Gastroesophageal sphincter (tissue), 4 donors: ENCODE results near the gene NLRP12. TPM values are rescaled to one million over a fixed set of nuclear protein-coding genes. Genes with fewer than 3 reads are reported as not detected.

ENCODE experiments used
- ATAC-seq: fragments of 150-250 bp; one replicate; pipeline ENCODE4 v1.9.1; 2016; ENCODE audit warnings: mild to moderate bottlenecking, moderate library complexity
- H3K27ac ChIP-seq, 4 donors: fragments of 200-600 bp; sonication (generic) in 3 of 4; 1 replicate in 3 of 4; 2 replicates in 1 of 4; pipeline ENCODE4 v1.5.1; 2016 to 2019
- H3K27me3 ChIP-seq: fragments of 200-600 bp; sonication (generic); one replicate; pipeline ENCODE4 v1.5.1; 2019
- H3K36me3 ChIP-seq, 2 donors: fragments of 200-600 bp; sonication (generic); one replicate each; pipeline ENCODE4 v1.5.1; 2019; ENCODE audit warnings: control low read depth in 1 of 2
- H3K4me1 ChIP-seq, 3 donors: fragments of 200-600 bp; sonication (generic); 1 replicate in 2 of 3; 2 replicates in 1 of 3; pipeline ENCODE4 v1.5.1; 2016 to 2019; ENCODE audit warnings: control low read depth in 2 of 3
- H3K4me3 ChIP-seq, 2 donors: fragments of 200-600 bp; sonication (generic); one replicate each; pipeline ENCODE4 v1.5.1; 2019; ENCODE audit warnings: mild to moderate bottlenecking in 1 of 2, moderate library complexity in 1 of 2
- H3K9me3 ChIP-seq, 3 donors: fragments of 200-600 bp; sonication (generic); one replicate each; pipeline ENCODE4 v1.5.1; 2017 to 2019; ENCODE audit warnings: control low read depth in 2 of 3
- CTCF ChIP-seq, 4 experiments: fragments of 200-600 bp in 2 of 4; fragments of 450-650 bp in 2 of 4; sonication (generic) in 1 of 4; IDR thresholded peaks; one replicate each; pipeline ENCODE4 v1.5.1; 2017 to 2019; ENCODE audit warnings: antibody characterized with exemption in 4 of 4, mild to moderate bottlenecking in 2 of 4, moderate library complexity in 2 of 4
- EP300 ChIP-seq: sonication (generic); formaldehyde crosslinking; IDR thresholded peaks from one replicate; pipeline ENCODE4 v1.6.1; 2017; ENCODE audit warnings: antibody characterized with exemption, mild to moderate bottlenecking
- POLR2A ChIP-seq, 2 donors: fragments of 450-650 bp; IDR thresholded peaks; one replicate each; pipeline ENCODE4 v1.6.1; 2017; ENCODE audit warnings: antibody characterized with exemption in 2 of 2, mild to moderate bottlenecking in 2 of 2, moderate library complexity in 1 of 2
- POLR2AphosphoS5 ChIP-seq: sonication (generic); formaldehyde crosslinking; IDR thresholded peaks from one replicate; pipeline ENCODE4 v1.6.1; 2017; ENCODE audit warnings: antibody characterized with exemption
- WGBS, 2 donors: methylation state at CpG; one replicate each; pipeline ENCODE4 v1.1.5; 2018; ENCODE audit warnings: low coverage in 1 of 2; 5-methylcytosine and 5-hydroxymethylcytosine counted together
- total RNA-seq, 4 donors: library from RNA; depleted of rRNA; stranded (reverse); fragments of >200 nt; gene quantifications; one replicate each; pipeline ENCODE4 v1.1.0, GENCODE V29; 2016

Gene NLRP12
- total RNA-seq, 4 donors from 2014 or later: 0.23 to 1.1 (median 0.28) TPM

GRCh38 chr19:53813996-53814395 is 10.1 kb downstream of the NLRP12 start:
- ATAC-seq: no peak
- H3K27ac ChIP-seq: no peak overlapping the region
- WGBS, 2 donors: 80% methylated on average over 1 of the region's 4 CpGs; no CpG with 5 or more reads in 1 of the 2 donors
- TF ChIP-seq EP300 (no peak), POLR2A (IDR thresholded peaks at IDR 0.05) (no peak), POLR2AphosphoS5 (no peak), CTCF (IDR thresholded peaks at IDR 0.05) (no peak)
- H3K27me3 ChIP-seq: peaks cover 18% of the 10 kb centered on the region
- no peaks in the 10 kb centered on the region for H3K4me1 ChIP-seq
- H3K4me3 ChIP-seq: no peak overlapping the region
- no peaks in the 10 kb centered on the region for H3K9me3 ChIP-seq
- no peaks in the 10 kb centered on the region for H3K36me3 ChIP-seq

GRCh38 chr19:53812335-53812734 is 11.8 kb downstream of the NLRP12 start:
- Histone ChIP-seq H3K4me3 (no peak overlapping the region), H3K27ac (no peak overlapping the region), H3K4me1 (no peaks in the 10 kb centered on the region), H3K27me3 (peaks cover 14% of the 10 kb centered on the region), H3K9me3 (no peaks in the 10 kb centered on the region), H3K36me3 (no peaks in the 10 kb centered on the region)
- 18% methylated on average over 5 of the region's 7 CpGs; no CpG with 5 or more reads in 1 of the 2 donors for WGBS, 2 donors
- no peak for TF ChIP-seq POLR2AphosphoS5
- TF ChIP-seq EP300: no peak
- TF ChIP-seq POLR2A (IDR thresholded peaks at IDR 0.05): no peak
- TF ChIP-seq CTCF (IDR thresholded peaks at IDR 0.05): no peak
- ATAC-seq: no peak

- no peak overlapping the region for H3K27ac ChIP-seq
- H3K4me3 ChIP-seq: no peak overlapping the region
- H3K27me3 ChIP-seq: peaks cover 14% of the 10 kb centered on the region
- no peak for ATAC-seq
- H3K4me1 ChIP-seq: no peaks in the 10 kb centered on the region
- no peak for TF ChIP-seq EP300
- no peak for TF ChIP-seq CTCF (IDR thresholded peaks at IDR 0.05)
- TF ChIP-seq POLR2AphosphoS5: no peak
- TF ChIP-seq POLR2A (IDR thresholded peaks at IDR 0.05): no peak
- no peaks in the 10 kb centered on the region for H3K9me3 ChIP-seq
- no peaks in the 10 kb centered on the region for H3K36me3 ChIP-seq
- WGBS, 2 donors: 100% methylated on average over 2 of the region's 21 CpGs; no CpG with 5 or more reads in 1 of the 2 donors
Measured at GRCh38 chr19:53810891-53811290, 13.2 kb downstream of the NLRP12 start.

- Histone ChIP-seq H3K27me3 (peaks cover 14% of the 10 kb centered on the region), H3K4me1 (no peaks in the 10 kb centered on the region), H3K36me3 (no peaks in the 10 kb centered on the region), H3K9me3 (no peaks in the 10 kb centered on the region), H3K27ac (no peak overlapping the region), H3K4me3 (no peak overlapping the region)
- TF ChIP-seq CTCF (IDR thresholded peaks at IDR 0.05) (no peak), POLR2AphosphoS5 (no peak), EP300 (no peak), POLR2A (IDR thresholded peaks at IDR 0.05) (no peak)
- no CpG with 5 or more reads among the region's 13 CpGs for WGBS, 2 donors
- ATAC-seq: no peak
Measured at GRCh38 chr19:53810187-53810546, 13.9 kb downstream of the NLRP12 start.

- Histone ChIP-seq H3K9me3 (no peaks in the 10 kb centered on the region), H3K4me1 (no peaks in the 10 kb centered on the region), H3K27ac (no peak overlapping the region), H3K27me3 (peaks cover 14% of the 10 kb centered on the region), H3K36me3 (no peaks in the 10 kb centered on the region), H3K4me3 (no peak overlapping the region)
- TF ChIP-seq POLR2AphosphoS5 (no peak), CTCF (IDR thresholded peaks at IDR 0.05) (no peak), EP300 (no peak), POLR2A (IDR thresholded peaks at IDR 0.05) (no peak)
- ATAC-seq: no peak
- 92% methylated on average over 5 of the region's 28 CpGs; no CpG with 5 or more reads in 1 of the 2 donors for WGBS, 2 donors
Measured at GRCh38 chr19:53809518-53810186, 14.5 kb downstream of the NLRP12 start.
